Cortex of kidney (tissue), 1 donor: Measurements from ENCODE around the gene TMEM53.

Experiments used
- DNase-seq: peaks from one replicate; lab custom pipeline; 2025; lab: John Stamatoyannopoulos, UW

The TMEM53 gene

DNA sequence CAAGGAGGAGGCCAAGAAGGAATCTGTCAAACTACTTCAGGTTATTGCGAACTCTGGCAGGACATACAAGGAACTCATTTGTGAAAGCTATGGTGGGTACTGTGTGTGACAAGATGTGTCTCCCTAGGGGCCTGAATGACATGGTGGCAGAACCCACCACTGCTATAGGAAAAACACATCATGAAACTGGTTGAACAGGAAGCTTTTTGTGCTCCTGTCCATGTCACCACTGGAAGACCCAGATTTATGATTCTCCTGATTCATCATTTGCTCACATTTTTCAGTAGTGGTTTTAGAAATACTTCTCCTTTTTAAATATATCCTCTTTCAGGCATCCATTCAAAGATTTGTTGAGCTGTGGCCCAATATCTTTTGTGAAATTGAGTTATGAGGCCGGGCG is 23.9 kb upstream of the TMEM53 start:
- no peak for DNase-seq

DNA sequence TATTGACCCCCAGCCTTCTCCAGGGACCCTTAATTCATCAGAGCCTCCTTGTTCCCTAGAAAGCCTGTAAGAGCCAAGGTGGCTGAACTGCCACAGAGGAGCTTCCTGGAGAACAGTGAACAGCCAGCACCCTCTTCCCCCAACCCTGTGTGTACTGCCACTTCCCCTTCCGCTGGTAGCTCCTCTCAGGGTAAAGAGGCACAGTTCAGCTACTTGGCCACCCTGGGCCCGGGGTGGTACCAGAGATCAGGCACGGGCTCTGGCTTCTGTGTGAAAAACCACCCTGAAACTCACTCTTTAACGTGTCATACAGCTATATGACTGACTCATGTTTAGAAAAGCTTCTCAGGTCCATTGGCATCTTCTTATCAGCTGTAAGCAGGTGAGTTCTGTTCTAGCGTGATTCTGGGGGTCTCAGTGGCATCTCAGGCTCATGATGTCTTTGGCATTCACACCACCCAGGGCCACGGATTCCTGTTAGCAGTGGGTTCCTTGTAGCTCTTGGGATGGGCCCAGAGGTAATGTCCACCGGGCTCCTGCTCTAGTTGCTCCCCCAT is 22.6 kb upstream of the TMEM53 start:
- DNase-seq, result no peak

DNA sequence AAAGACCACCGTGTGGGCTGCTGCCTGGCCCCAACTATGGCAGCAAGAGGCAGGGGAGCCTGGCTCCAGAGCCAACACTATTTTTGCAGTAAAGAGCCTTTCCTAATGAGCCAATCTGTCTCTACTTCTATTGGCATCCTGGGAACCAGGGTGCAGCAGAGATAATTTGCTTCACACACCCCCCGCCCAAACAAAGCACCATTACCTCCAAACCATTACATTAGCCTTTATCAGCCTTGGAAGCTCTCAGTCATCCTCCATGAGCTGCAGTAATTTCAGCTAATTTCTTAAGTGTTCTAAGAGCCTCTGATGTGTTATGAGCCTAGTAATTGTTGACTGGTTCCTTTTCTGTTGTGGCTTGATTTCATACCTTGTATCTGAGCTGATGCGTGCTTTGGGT is 21.8 kb upstream of the TMEM53 start:
- no peak for DNase-seq

DNA sequence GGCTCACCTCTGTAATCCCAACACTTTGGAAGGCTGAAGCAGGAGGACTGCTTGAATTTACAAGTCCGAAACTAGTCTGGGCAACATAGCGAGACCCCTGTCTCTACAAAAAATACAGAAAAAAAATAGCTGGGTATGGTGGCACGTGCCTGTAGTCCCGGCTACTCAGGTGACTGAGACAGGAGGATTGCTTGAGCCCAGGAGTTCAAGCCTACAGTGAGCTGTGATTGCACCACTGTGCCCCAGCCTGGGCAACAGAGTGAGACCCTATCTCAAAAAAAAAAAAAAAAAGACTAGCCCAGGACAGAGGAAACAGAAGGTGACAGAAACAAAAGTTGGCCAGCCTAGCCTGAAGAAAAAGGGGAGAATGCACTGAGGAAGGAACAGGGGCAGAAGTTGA is 21.4 kb upstream of the TMEM53 start:
- DNase-seq, result no peak

DNA sequence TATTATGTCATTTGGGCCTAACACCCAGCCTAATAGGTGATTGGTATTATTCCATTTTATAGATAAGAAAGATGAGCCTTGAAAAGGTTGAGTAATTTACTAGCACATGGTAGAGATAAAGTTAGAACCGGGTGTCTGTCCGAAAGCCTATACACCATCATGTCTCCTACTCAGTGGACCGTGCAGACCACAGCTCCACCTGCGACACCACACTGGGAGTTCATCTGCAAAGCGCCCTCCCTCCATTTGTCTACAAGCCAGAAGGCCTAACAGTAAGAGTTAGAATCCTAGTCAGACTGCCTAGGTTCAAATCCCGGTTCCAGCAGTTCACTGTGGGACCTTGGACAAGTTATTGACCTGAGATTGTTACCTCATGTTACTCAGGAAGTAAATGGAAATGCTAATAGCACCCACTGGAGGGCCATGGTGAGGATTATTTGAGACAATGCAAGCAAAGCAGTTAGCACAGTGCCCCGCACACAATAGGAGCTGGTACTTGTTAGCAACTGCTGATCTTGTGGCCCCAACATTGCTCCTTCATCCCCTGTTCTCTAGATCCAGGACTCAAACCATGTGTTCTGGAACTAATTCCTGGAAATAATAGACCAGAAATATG is 20.7 kb upstream of the TMEM53 start:
- DNase-seq, result no peak

DNA sequence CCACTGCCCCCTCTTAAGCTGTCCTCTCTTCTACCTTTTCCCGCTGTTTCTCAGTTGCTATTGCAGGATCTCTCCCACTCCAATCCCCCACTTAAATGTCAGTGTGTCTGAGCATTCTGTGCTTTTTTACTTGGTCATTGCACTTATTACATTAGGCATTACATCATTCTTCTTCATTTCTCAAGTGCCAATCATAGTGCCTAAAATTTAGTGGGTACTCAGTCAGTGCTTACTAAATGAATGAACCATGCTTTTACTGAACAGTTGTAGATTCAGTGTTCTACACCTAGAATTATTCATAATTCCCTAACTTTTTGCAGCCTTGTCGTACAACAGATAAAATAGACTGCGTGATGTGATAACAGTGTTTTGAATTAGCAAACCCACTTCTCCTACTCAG is 19.6 kb upstream of the TMEM53 start:
- no peak for DNase-seq

DNA sequence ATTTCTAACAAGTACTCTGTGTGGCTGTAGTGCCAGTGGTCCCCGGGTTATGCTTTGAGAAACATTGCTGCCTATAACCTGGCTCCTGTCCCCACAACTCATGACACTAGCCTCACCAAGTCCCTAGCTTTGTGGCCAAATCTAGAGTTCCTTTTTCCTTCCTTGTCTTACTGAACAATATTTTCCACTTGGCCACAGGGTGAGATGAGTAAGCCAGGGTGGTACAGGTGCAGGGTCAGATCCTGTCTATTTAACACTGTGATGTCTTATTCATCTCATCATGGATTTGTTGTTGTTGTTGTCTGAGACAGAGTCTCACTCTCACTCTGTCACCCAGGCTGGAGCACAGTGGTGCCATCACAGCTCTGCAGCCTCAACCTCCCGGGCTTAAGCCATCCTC is 18.9 kb upstream of the TMEM53 start:
- DNase-seq, result no peak

DNA sequence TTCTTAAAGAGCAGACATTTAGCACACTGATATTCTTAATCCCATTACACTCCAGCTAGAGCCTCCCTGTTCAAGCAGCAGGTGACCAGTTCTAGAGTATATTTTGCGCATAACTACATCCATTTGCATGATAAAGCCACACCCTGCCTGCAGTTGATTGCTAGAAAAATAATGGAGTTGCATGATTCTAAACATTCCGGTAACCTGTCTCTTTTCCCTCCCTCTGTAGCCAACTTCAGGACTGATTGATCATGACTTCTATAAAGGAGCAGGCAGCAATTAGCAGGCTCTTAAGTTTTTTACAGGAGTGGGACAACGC is 15.1 kb upstream of the TMEM53 start:
- DNase-seq, result no peak

DNA sequence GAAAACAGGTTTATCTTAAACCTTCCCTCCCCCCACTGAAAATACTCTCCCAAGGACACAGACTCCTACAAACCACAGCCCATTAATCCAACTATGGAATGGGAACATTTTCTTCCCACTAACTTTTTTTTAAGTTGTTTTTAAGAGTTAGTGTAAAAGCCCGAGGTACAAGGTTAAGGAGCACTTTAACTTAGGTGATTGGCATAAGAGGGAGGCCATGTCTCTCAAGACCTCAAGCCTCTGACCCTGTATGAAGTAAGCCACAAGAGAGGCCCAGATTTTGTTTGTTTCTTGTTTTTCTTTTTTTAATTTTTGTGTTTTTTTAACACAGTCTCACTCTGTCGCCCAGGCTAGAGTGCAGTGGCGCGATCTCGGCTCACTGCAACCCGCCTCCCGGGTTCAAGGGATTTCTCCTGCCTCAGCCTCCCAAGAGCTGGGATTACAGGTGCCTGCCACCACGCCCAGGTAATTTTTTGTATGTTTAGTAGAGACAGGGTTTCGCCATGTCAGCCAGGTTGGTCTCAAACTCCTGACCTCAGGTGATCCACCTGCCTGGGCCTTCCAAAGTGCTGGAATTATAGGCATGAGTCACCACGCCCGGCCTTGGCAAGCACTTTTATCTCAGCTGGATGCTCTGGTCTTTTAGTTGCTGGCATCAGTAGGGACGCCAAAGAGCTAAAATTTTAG is 14.6 kb upstream of the TMEM53 start:
- no peak for DNase-seq

DNA sequence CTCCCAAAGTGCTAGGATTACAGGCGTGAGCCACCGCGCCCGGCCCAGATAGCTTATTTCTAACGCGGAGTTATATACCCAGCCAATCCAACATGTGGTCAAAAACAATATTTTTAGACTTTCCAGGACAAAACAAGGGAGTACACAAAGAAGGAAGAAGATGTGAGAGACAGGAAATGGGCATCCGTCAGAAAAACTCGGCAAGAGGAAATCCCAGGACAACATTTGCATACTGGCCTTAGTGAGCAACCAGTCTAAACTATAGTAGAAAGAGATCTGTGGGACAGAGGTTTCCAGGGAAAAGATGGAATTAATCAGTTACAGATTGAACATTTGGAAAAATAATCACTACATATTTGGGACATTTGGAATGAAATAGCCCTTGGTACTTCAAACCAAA is 11.6 kb upstream of the TMEM53 start:
- DNase-seq, result no peak

DNA sequence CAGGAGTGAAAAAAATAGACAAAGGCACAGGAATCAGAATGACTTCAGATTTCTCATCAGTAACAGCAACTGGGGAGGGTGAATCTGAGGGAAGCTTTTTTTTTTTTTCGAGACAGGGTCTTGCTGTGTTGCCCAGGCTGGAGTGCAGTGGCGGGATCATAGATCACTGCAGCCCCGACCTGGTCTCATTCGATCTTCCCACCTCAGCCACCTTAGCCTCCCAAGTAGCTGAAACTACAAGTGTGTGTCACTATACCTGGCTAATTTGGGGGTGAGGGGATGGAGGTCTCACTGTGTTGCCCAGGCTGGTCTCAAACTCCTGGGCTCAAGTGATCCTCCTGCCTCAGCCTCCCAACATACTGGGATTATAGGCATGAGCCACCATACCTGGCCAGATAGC is 10.9 kb upstream of the TMEM53 start:
- DNase-seq, result no peak

DNA sequence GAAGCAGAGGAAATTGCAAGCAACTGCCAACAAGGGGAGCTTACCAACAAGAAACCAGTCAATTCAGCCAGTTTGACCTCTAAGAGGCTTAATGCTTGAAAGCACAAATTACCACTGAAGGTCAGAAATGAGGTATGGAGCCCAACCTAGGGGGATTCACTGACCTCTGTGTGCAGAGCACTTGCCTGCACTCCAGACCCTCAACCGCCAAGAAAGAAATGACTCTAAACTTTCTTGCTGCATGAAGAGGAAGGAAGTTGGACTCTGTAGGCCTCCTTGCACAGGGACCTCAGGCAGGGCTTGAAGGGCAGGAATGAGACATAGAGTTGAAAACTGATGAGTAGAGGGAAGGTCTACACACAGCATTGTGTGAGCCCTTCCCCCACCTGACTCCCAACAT is 10.2 kb upstream of the TMEM53 start:
- no peak for DNase-seq

DNA sequence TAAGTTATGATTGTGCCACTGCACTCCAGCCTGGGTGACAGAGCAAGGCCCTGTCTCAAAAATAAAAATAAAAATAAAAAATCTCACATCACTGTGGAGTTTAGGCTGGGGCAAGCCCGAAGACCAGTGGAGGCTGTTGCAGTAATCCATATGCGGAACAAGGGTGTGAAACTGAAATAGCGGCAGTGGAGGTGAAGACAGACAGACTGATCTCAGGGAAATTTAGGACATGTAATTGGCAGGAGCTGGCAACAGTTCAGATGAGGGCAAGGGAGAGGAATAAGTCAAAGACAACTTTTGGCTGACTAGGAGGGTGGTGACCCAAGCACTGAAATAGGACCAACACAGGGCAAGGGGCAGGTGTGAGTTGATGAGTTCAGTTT is 8.6 kb upstream of the TMEM53 start:
- no peak for DNase-seq

DNA sequence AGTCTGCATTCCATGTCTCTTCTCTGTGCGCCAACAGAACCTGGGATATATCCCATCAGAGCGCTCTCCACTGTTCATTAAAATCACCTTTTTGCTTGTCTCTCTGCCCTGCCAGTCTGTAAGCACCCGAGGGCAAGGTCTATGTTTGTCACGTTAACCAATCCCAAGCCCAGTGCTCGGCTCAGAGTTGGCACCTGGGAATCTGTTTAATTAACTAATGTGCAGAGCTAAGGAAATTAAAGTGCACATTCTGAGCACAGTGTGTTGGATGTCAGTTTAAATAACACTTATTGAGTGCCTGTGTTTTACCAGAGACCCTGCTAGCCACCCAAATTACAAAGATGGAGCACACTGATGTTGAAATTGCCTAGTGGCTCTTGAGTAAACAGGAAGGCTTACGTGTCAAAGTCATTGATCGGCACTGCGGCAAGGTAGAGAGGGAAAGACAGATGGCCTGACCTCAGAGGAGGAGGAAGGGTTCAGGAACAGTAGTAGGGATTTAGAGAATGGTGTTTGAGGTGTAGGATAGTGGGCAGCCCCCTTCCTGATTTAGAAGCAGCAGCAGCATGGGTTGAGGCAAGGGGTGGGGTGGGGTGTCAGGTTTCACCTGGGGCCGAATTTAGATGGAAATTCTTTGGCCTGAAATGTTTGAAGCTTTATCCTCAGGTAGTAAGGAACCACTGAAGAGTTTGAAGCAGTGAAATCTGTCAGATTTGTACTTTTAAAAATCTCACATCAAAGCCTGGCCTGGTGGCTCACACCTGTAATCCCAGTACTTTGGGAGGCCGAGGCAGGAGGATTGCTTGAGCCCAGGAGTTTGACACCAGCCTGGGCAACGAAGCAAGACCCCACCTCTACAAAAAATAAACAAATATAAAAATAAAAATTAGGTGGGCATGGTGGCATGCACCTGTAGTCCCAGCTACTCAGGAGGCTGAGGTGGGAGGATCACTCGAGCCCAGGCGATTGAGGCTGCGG is 7.9 kb upstream of the TMEM53 start:
- DNase-seq, result no peak

DNA sequence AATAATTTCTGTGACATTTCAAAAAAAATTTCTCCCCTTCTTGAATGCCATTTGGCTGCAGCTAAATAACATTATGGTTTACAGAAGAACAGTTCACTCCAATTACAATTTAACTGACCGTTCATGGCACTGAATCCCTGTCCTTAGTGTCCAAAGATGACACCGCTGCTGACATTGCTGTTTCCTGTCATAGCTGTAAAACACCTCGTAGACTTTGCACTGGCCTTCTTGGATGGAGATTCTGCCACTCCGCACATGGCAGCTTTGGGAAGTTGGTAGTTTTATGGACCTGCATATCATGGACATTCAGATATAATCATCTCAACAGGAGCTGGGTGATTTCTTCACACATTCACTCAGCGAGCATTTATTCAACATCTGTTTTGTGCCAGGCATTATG is 5.2 kb upstream of the TMEM53 start:
- DNase-seq, result no peak

DNA sequence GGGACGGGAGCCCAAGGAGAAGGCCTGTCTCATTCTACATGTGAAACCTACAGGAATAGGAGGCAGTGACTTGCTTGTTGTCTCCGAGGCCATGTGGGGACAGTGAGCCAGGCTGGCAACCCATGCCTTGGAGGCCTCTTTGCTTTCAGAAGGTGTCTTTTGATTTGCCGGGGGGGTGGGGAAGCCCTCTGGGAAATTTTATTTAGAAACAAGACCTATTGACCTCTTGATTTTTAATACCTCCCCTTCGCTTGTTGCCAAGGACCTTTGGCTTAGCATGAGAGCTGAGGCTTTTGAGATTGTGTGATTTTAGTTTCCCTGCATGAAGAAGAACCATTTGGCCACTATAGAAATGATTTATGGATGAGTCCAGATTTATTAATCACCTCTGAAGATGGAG is 4.3 kb upstream of the TMEM53 start:
- no peak for DNase-seq

DNA sequence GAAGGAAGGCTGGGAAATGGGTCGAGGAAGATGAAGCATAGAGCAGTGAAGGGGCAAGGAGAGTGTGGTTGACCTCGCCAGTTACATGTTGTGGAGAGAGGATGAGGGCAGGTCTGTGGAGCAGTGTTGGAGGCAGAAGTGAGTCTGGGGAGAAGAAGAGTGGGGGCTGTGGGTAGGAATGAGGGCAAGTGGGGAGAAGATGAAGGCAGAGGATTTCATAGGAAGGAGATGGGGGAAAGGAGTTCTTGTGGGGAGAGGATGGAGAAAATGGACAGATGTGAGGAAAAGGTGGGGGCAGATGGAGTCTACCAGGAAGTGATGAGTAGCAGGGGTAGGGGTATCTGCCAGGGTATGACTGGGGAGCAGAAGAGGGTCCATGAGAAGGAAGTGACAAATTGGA is 3.8 kb upstream of the TMEM53 start:
- DNase-seq, result no peak

DNA sequence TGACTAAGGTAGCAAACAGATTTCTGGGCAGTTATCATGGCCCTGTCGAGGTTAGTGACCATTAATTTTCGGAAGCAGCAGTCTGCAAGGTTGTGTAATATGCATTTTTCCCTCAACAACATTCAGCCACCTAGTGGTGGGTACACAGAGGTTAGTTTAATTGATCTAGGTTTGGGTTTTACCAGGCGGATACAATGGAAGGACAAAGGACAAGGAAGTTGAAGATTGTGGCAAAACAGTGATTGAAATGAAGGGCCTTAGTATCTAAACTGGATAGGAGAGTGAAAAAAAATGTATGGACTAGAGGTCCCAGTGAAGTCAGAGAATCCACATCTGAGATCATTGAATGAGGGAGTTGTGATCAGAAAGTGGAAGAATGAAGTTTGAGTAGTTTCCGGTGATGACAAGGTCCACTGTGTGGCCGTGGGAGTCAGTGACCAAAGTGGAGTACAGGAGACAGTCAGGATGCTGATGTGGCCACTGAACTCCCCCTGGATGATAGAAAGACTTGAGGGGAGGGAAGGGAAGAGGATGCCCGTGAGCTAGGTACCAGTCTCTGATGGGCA is 3.0 kb upstream of the TMEM53 start:
- no peak for DNase-seq

DNA sequence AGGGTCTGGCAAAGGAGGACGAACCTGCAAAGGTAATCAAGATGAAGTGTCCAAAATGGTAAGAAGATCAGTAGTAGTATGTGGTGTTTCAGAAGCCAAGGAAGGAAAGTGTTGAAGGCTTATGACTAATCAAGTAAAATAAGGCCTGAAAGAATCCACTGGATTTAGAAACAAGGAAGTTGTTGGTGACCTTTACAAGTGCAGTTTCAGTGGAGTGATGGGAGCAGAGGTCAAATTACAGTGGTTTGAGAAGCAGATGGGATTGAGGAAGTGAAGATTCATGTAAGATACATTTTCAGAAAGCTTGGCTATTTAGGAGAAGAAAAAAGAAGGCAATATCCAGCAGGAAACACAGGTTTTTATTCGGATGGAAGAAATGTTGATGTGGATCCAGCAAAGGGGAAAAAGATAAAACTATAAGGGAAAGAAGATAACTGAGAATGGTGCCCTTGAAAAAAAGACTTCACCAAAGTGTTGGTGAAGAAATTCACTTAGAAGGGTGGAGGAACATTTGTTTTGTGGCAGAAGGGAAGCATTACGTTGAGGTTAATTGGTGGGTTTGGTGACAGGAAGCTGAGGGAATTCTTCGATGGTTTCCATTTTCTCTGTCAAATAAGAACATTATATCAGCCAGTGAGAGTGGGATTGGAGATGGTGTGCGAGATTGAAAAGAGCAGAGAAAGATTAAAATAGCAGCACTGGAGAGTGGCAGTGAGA is 2.4 kb upstream of the TMEM53 start:
- no peak for DNase-seq

DNA sequence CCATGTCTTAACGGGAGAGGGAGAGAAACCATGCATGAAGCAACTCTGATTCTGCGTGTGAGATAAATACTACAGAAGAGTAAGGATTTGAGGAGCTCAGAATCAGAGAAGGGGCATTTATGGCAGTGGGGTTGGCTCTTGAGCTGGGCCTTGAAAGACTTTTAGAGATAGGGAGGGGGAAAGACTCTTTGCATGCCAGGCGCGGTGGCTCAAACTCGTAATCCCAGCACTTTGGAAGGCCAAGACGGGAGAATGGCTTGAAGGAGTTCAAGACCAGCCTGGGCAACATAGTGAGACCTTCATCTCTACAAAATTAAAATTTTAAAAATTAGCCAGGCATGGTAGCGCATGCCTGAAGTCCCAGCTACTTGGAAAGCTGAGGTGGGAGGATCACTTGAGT is 905 bp upstream of the TMEM53 start:
- no peak for DNase-seq

DNA sequence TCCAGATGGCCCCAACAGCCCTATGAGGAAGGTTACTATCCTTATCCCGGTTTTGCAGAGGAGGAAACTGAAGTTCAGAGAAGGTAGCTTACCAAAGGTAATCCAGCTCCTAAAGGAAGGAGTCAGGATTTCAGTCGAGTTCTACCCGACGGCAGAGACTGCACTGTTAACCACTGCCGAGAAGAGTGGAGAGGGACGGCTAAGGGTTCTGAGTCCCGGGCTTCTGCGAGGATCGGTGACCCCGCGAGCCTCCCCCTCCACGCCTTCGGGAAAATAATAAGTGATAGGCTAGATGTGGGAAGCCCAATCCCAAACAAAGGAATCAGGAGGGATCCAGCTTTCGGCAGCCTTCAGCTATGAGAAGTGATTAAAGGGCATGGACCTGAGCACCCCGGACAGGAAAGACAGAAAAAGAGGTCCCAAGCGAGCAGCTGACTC is 587 bp downstream of the TMEM53 start:
- DNase-seq, result no peak
